B cell (primary cell): ENCODE results near the gene ASPSCR1. TPM values are rescaled to one million over a fixed set of nuclear protein-coding genes. Genes with fewer than 3 reads are reported as not detected.

Source experiments
- ATAC-seq: fragments of 200-7000 bp; cut with Tn5 transposase; one replicate; pipeline ENCODE4 v1.10.0; 2021; ENCODE audit warnings: low read depth, mild to moderate bottlenecking, moderate number of reproducible peaks, moderate library complexity
- CTCF ChIA-PET: fragments of 350-600 bp; sonication (Branson Sonifier 250); formaldehyde crosslinking; loops from one replicate; lab custom pipeline; 2021; ENCODE audit warnings: antibody characterized with exemption, inconsistent platforms; lab: Charles Lee
- POLR2A ChIA-PET: fragments of 350-600 bp; sonication (Branson Sonifier 250); formaldehyde crosslinking; loops from one replicate; lab custom pipeline; 2021; ENCODE audit warnings: antibody characterized with exemption; lab: Charles Lee
- DNase-seq: peaks from one replicate; pipeline ENCODE4 v3.0.0; 2013
- H2AFZ ChIP-seq: 2 replicates; pipeline ENCODE4 v1.6.1; 2012; ENCODE audit warnings: mild to moderate bottlenecking, low read depth, low read length; ENCODE audit not compliant: insufficient read depth, poor library complexity, severe bottlenecking
- H3K27ac ChIP-seq, 2 donors: 1 replicate in 1 of 2; 2 replicates in 1 of 2; pipeline ENCODE4 v1.5.1; 2012 to 2013; ENCODE audit warnings: low read length in 2 of 2, mild to moderate bottlenecking in 2 of 2, moderate library complexity in 1 of 2
- H3K27me3 ChIP-seq, 4 experiments: fragments of 200-600 bp in 1 of 4; sonication (generic) in 1 of 4; replicated peaks in 1 of 4; 1 replicate in 2 of 4; 2 replicates in 2 of 4; pipeline versions ENCODE4 v1.6.1 to v1.7.0; 2013 to 2016; ENCODE audit warnings: low read length in 3 of 4, mild to moderate bottlenecking in 2 of 4, mixed read lengths in 1 of 4, moderate library complexity in 1 of 4; ENCODE audit not compliant: insufficient read depth in 4 of 4, control insufficient read depth in 3 of 4; ENCODE audit errors: control extremely low read depth in 1 of 4
- H3K36me3 ChIP-seq, 2 experiments: replicated peaks in 1 of 2; 1 replicate in 1 of 2; 2 replicates in 1 of 2; pipeline versions ENCODE4 v1.6.1 to v1.7.1; 2013; ENCODE audit warnings: low read length in 1 of 2; ENCODE audit not compliant: insufficient read depth in 2 of 2, control insufficient read depth in 1 of 2; ENCODE audit errors: control extremely low read depth in 1 of 2, extremely low read depth in 1 of 2
- H3K4me1 ChIP-seq, 2 donors: fragments of 200-600 bp in 1 of 2; sonication (generic) in 1 of 2; 1 replicate in 1 of 2; 2 replicates in 1 of 2; pipeline versions ENCODE4 v1.5.1 to v1.6.1; 2013 to 2017; ENCODE audit warnings: low read length in 2 of 2; ENCODE audit not compliant: control insufficient read depth in 2 of 2, insufficient read depth in 2 of 2
- H3K4me2 ChIP-seq: replicated peaks from 2 replicates; pipeline ENCODE3; 2012; ENCODE audit warnings: mild to moderate bottlenecking, low read depth, low read length; ENCODE audit not compliant: poor library complexity, severe bottlenecking
- H3K4me3 ChIP-seq, 5 experiments: fragments of 200-600 bp in 1 of 5; sonication (generic) in 1 of 5; 1 replicate in 3 of 5; 2 replicates in 2 of 5; pipeline versions ENCODE4 v1.5.1 to v1.7.0; 2011 to 2016; ENCODE audit warnings: low read length in 4 of 5, mild to moderate bottlenecking in 4 of 5, low read depth in 2 of 5, control low read depth in 1 of 5, moderate library complexity in 1 of 5; ENCODE audit not compliant: insufficient read depth in 1 of 5; ENCODE audit errors: control extremely low read depth in 1 of 5, extremely low read depth in 1 of 5
- H3K79me2 ChIP-seq: fragments of 200-600 bp; sonication (generic); one replicate; pipeline ENCODE4 v1.6.0; 2016; ENCODE audit warnings: low read length; ENCODE audit not compliant: control insufficient read depth, insufficient read depth
- H3K9ac ChIP-seq: fragments of 200-600 bp; sonication (generic); 2 replicates; pipeline ENCODE4 v1.6.1; 2017; ENCODE audit warnings: mild to moderate bottlenecking, low read length, moderate library complexity
- H3K9me3 ChIP-seq, 3 donors: one replicate each; pipeline versions ENCODE4 v1.6.1 to v1.7.1; 2013; ENCODE audit warnings: low read length in 2 of 3; ENCODE audit not compliant: control insufficient read depth in 2 of 3, insufficient read depth in 1 of 3; ENCODE audit errors: control extremely low read depth in 1 of 3
- H4K20me1 ChIP-seq: 2 replicates; pipeline ENCODE4 v1.6.0; 2012; ENCODE audit warnings: mild to moderate bottlenecking, low read length; ENCODE audit not compliant: insufficient read depth, control insufficient read depth, poor library complexity, severe bottlenecking
- H3K27ac Mint-ChIP-seq: one replicate; pipeline ENCODE4 v1.8.0; 2021; ENCODE audit warnings: mixed read lengths
- H3K27me3 Mint-ChIP-seq: one replicate; pipeline ENCODE4 v1.8.0; 2021; ENCODE audit warnings: mixed read lengths
- H3K4me1 Mint-ChIP-seq: one replicate; pipeline ENCODE4 v1.8.0; 2021; ENCODE audit warnings: mixed read lengths
- H3K4me3 Mint-ChIP-seq: one replicate; pipeline ENCODE4 v1.8.0; 2021; ENCODE audit warnings: mixed read lengths
- H3K9me3 Mint-ChIP-seq: one replicate; pipeline ENCODE4 v1.8.0; 2022; ENCODE audit warnings: mixed read lengths; ENCODE audit not compliant: insufficient read depth
- CTCF ChIP-seq: fragments of 200-600 bp; IDR thresholded peaks from one replicate; pipeline ENCODE4 v1.8.0; 2022; ENCODE audit warnings: antibody characterized with exemption, mild to moderate bottlenecking
- EZH2 ChIP-seq: IDR thresholded peaks from 2 replicates; pipeline ENCODE4 v1.6.1; 2012; ENCODE audit warnings: borderline replicate concordance, low read depth, mild to moderate bottlenecking, moderate library complexity, low read length; ENCODE audit not compliant: insufficient read depth, poor library complexity, severe bottlenecking
- WGBS: methylation state at CpG from one replicate; pipeline ENCODE4 v1.1.5; 2013; ENCODE audit warnings: missing lambda C conversion rate; ENCODE audit not compliant: insufficient coverage; 5-methylcytosine and 5-hydroxymethylcytosine counted together
- intact Hi-C: fragments of 100-400 bp; cut with micrococcal nuclease; formaldehyde crosslinking; loops from one replicate; pipeline ENCODE4 v1.10.0; 2022
- polyA plus RNA-seq: library from polyadenylated mRNA; depleted of rRNA; stranded (reverse); fragments of >200 nt; gene quantifications from 2 replicates; pipeline ENCODE4 v1.2.3, GENCODE V29; 2012
- total RNA-seq, 2 donors: library from RNA; stranded (reverse); fragments of 120-200 nt in 1 of 2; gene quantifications; 1 replicate in 1 of 2; 2 replicates in 1 of 2; pipeline versions ENCODE4 v1.2.3 to v1.2.4, GENCODE V29; 2013 to 2022

Gene ASPSCR1
- total and polyA plus RNA-seq, 2 donors (not counting 1 experiment from before 2014, with no cell fraction given), result 34.0 to 46.7 TPM

DNA sequence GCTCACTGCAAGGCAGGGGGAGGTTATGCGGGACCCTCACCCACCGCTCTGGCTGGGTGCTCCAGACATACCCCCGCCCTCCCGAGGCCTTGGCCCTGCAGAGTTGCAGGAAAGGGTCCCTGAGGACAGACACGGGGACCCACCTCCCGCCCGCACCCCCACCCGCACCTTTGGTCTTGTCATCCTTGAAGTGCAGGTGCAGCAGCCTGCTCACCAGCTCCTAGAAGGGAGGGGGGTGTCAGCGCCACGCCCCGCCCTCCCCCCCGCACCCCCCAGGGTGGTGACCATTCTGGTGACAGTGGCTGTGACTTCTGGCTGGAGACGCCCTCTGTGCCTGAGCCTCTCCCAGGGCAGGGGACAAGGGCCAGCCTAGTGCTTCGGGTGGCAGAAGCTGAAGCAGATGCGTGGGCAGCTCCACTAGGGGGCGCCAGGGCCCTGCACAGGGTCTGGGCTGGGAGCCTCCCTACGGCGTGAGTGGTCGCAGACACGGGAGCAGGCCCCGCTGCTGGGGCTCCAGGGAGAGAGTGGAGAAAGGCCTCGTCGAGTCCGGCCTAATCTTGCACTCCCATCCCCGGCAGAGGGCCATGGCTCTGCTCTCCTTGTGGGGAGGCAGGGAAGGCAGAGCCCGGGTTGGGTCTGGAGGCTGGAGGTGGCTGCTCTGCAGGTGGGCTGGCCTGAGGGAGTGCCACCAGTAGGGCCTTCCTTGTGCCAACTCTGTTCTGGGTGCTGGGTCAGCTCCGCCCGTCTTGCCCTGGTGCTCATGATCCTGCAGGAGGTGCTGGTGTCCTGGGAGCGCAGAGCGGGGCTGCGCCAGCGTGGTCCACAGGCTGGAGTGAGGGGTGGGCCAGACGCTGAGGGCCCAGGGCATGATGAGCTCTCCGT lies 42.5 kb downstream of the ASPSCR1 start:
- intact Hi-C loops, result no loop called here
- Mint-ChIP-seq H3K27ac (no peak overlapping the region), H3K4me3 (peak overlapping the region; percentile 23), H3K27me3 (no peaks in the 10 kb centered on the region), H3K9me3 (no peaks in the 10 kb centered on the region), H3K4me1 (peaks cover 15% of the 10 kb centered on the region)
- no peak overlapping the region for H2AFZ ChIP-seq
- ATAC-seq (no peak), DNase-seq (peak; percentile 68)
- peaks cover 0 to 3% of the 10 kb centered on the region in 2 experiments for H3K36me3 ChIP-seq
- POLR2A ChIA-PET, result interaction anchor here (0.7 kb wide), 1 partner anchor 36 kb away, joined by 8 read pairs; no protein-coding TSS in a partner anchor
- CTCF ChIA-PET, result interaction anchor here (0.6 to 7.2 kb wide), 12 partner anchors 10 to 281 kb away, joined by 3 to 91 read pairs (median 4); partner anchors contain the start of genes ASPSCR1, DCXR and MAFG
- H3K4me2 ChIP-seq, result no peak overlapping the region
- H3K27me3 ChIP-seq, result peaks cover 0 to 6% (median 0%) of the 10 kb centered on the region in 4 experiments
- no peak overlapping the region for H3K27ac ChIP-seq
- no peaks in the 10 kb centered on the region for H3K9me3 ChIP-seq
- peaks cover 25% of the 10 kb centered on the region for H4K20me1 ChIP-seq
- peaks cover 22% of the 10 kb centered on the region for H3K79me2 ChIP-seq
- no peak overlapping the region for H3K4me3 ChIP-seq
- peak; percentile 65 for TF ChIP-seq CTCF
- no peak for TF ChIP-seq EZH2
- WGBS, result 79% methylated on average over 26 of the region's 34 CpGs
- no peak overlapping the region for H3K9ac ChIP-seq
- peaks cover 14 to 33% of the 10 kb centered on the region in 2 donors for H3K4me1 ChIP-seq
